HepG2 (cell line): ENCODE data around the gene EGLN2. TPM values are rescaled to one million over a fixed set of nuclear protein-coding genes. Genes with fewer than 3 reads are reported as not detected.

Experiments
- ATAC-seq: fragments of 200-7000 bp; cut with Tn5 transposase; 3 replicates; pipeline ENCODE4 v1.9.1; 2020; ENCODE audit warnings: mild to moderate bottlenecking, moderate library complexity
- BruUV-seq: library from RNA; stranded (reverse); fragments of 400-500 nt; replicated peaks from 2 replicates; lab custom pipeline; 2021; lab: Mats Ljungman, UMichigan
- CTCF ChIA-PET: fragments of 300-600 bp; formaldehyde crosslinking; extraction: SDS; loops from one replicate; lab custom pipeline; 2021; ENCODE audit warnings: low total read pairs, inconsistent platforms, low intra/inter-chr PET ratio; lab: Yijun Ruan, JAX
- POLR2A ChIA-PET: fragments of 350-600 bp; sonication (Branson Sonifier 250); formaldehyde crosslinking; loops from one replicate; lab custom pipeline; 2020; ENCODE audit warnings: antibody characterized with exemption, inconsistent platforms; lab: Yijun Ruan, JAX
- DNase-seq: peaks from one replicate; pipeline ENCODE4 v3.0.0-alpha.2; 2015; ENCODE audit warnings: low spot score
- FAIRE-seq: peaks from 3 replicates; lab custom pipeline; 2011; peaks lifted over from hg19 to GRCh38; lab: Jason Lieb, UNC
- H2AFZ ChIP-seq: one replicate; pipeline ENCODE4 v1.6.1; 2011; ENCODE audit warnings: low read length, inconsistent platforms
- H3K27ac ChIP-seq: fragments of 300-600 bp; 3 replicates; pipeline ENCODE4 v1.8.0; 2011; ENCODE audit warnings: mixed run types, mild to moderate bottlenecking, mixed read lengths, low read length, inconsistent platforms; ENCODE audit not compliant: insufficient read depth; ENCODE audit errors: extremely low read length
- H3K27me3 ChIP-seq, 2 experiments: fragments of 200-600 bp in 1 of 2; 2 replicates in 1 of 2; 3 replicates in 1 of 2; pipeline versions ENCODE4 v1.6.0 to v1.8.0; 2011; ENCODE audit warnings: low read length in 2 of 2, mild to moderate bottlenecking in 2 of 2, moderate library complexity in 2 of 2, inconsistent platforms in 1 of 2; ENCODE audit not compliant: insufficient read depth in 2 of 2, control insufficient read depth in 1 of 2
- H3K36me3 ChIP-seq, 2 experiments: fragments of 200-600 bp in 1 of 2; replicated peaks in 1 of 2; 2 replicates in 1 of 2; 3 replicates in 1 of 2; pipeline versions ENCODE4 v1.5.1 to v1.8.0; 2011; ENCODE audit warnings: low read length in 2 of 2, inconsistent platforms in 1 of 2; ENCODE audit not compliant: insufficient read depth in 2 of 2, control insufficient read depth in 1 of 2
- H3K4me1 ChIP-seq: 2 replicates; pipeline ENCODE4 v1.5.1; 2012; ENCODE audit warnings: low read length, inconsistent platforms; ENCODE audit not compliant: insufficient read depth
- H3K4me2 ChIP-seq: 2 replicates; pipeline ENCODE4 v1.6.0; 2011; ENCODE audit warnings: low read depth, low read length, inconsistent platforms
- H3K4me3 ChIP-seq, 3 experiments: fragments of 200-600 bp in 1 of 3; sonication (generic), shearing (Covaris generic) in 1 of 3; replicated peaks in 1 of 3; 2 replicates each; pipeline ENCODE4 v1.5.1; 2011 to 2016; ENCODE audit warnings: low read length in 3 of 3, inconsistent platforms in 2 of 3, low read depth in 2 of 3, mild to moderate bottlenecking in 2 of 3, control low read depth in 1 of 3, mixed read lengths in 1 of 3; ENCODE audit not compliant: insufficient read depth in 1 of 3
- H3K79me2 ChIP-seq: one replicate; pipeline ENCODE4 v1.6.1; 2011; ENCODE audit warnings: low read length, inconsistent platforms; ENCODE audit not compliant: insufficient read depth
- H3K9ac ChIP-seq: 2 replicates; pipeline ENCODE4 v1.6.0; 2011; ENCODE audit warnings: mild to moderate bottlenecking, low read depth, low read length, inconsistent platforms; ENCODE audit not compliant: insufficient read depth
- H3K9me3 ChIP-seq: 2 replicates; pipeline ENCODE4 v1.5.1; 2012; ENCODE audit warnings: mild to moderate bottlenecking, low read length
- H4K20me1 ChIP-seq: 2 replicates; pipeline ENCODE4 v1.6.0; 2011; ENCODE audit warnings: inconsistent platforms, mild to moderate bottlenecking, low read length, moderate library complexity; ENCODE audit not compliant: insufficient read depth
- FOSL2 ChIP-seq: sonication (generic); formaldehyde crosslinking; IDR thresholded peaks from 2 replicates; pipeline ENCODE4 v1.4.0; 2020; ENCODE audit warnings: missing genetic modification reagents
- NAIF1 ChIP-seq: sonication (generic); formaldehyde crosslinking; IDR thresholded peaks from 2 replicates; pipeline ENCODE4 v1.5.0; 2020; ENCODE audit warnings: mild to moderate bottlenecking, missing genetic modification reagents, borderline replicate concordance
- RBM22 ChIP-seq: fragments of 200-400 bp; formaldehyde crosslinking; optimal IDR thresholded peaks from 2 replicates; pipeline ENCODE3; 2017; ENCODE audit warnings: mild to moderate bottlenecking, low read length, moderate library complexity
- SP1 ChIP-seq, 2 experiments: fragments of 450-650 bp in 1 of 2; sonication (generic) in 1 of 2; formaldehyde crosslinking in 1 of 2; IDR thresholded peaks; 2 replicates each; pipeline versions ENCODE4 v1.4.0 to v1.6.1; 2016 to 2020; ENCODE audit warnings: missing genetic modification reagents in 1 of 2
- ZNF577 ChIP-seq: sonication (generic); formaldehyde crosslinking; IDR thresholded peaks from 2 replicates; pipeline ENCODE4 v1.4.0; 2020; ENCODE audit warnings: mild to moderate bottlenecking, low read depth, missing genetic modification reagents, borderline replicate concordance
- WGBS: methylation state at CpG from one replicate; pipeline ENCODE4 v1.1.6; 2017; ENCODE audit warnings: low lambda C conversion rate; 5-methylcytosine and 5-hydroxymethylcytosine counted together
- in situ Hi-C: cut with HindIII; loops from 2 replicates; pipeline ENCODE4 v1.10.0; 2017; ENCODE audit warnings: low pct_unique_long_range_greater_than_20kb; ENCODE audit not compliant: extremely low pct_ligation_motif_present
- intact Hi-C: fragments of 100-400 bp; cut with micrococcal nuclease; formaldehyde crosslinking; loops from one replicate; pipeline ENCODE4 v1.10.0; 2022; ENCODE audit not compliant: unreplicated experiment
- polyA plus RNA-seq, 8 experiments: library from polyadenylated mRNA; depleted of rRNA in 3 of 8; stranded (reverse) in 7 of 8; unstranded in 1 of 8; fragments of >200 nt; fragmentation: Illumina TruSeq in 4 of 8; extraction: Trizol in 4 of 8; gene quantifications; 2 replicates each; pipeline versions ENCODE4 v1.2.1 to v1.2.3, GENCODE V29; 2011 to 2016; ENCODE audit warnings: low read depth in 4 of 8, missing spikeins in 1 of 8, mixed read lengths in 1 of 8; ENCODE audit not compliant: insufficient read depth in 1 of 8
- total RNA-seq, 5 experiments: library from RNA; depleted of rRNA; stranded (reverse); fragments of >200 nt; fragmentation: Illumina TruSeq; extraction: Trizol; gene quantifications; 2 replicates each; pipeline ENCODE4 v1.2.3, GENCODE V29; 2016; ENCODE audit warnings: low read depth in 1 of 5
- TF ChIP-seq, protein P1 (sequence below): sonication (generic); formaldehyde crosslinking; IDR thresholded peaks from 2 replicates; pipeline ENCODE4 v1.4.0; 2020; ENCODE audit warnings: missing genetic modification reagents
- TF ChIP-seq, protein P2 (sequence below): sonication (generic); formaldehyde crosslinking; IDR thresholded peaks from 2 replicates; pipeline ENCODE4 v1.5.1; 2020; ENCODE audit warnings: mild to moderate bottlenecking, moderate library complexity, missing genetic modification reagents

EGLN2 gene
- total and polyA plus RNA-seq, 2 of the 13 experiments (the other 11 are each of a cell fraction or from before 2014, with no cell fraction given) = 16.5 to 40.8 TPM

DNA sequence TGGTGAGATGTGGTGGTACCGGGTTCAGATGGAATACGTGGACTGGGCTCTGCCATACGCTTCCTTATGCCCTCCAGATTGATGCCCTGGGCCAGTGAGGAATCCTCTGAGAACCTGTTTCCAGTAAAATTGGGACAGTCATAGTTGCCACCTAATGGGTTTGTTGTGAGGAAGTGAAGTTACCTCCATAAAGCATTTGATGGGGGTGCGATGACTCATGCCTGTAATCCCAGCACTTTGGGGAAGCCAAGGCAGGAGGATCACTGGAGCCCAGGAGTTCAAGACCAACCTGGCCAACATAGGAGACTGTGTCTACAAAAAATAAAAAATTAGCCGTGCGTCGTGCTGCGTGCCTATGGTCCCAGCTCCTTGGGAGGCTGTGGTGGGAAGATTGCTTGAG lies 43.2 kb upstream of the EGLN2 start:
- H3K4me2 ChIP-seq = peak overlapping the region; percentile 43
- in situ Hi-C loops = no loop called here
- H3K9ac ChIP-seq = no peak overlapping the region
- FAIRE-seq = no peak
- H3K4me1 ChIP-seq = peaks cover 55% of the 10 kb centered on the region
- H3K27ac ChIP-seq = no peak overlapping the region
- no peaks in the 10 kb centered on the region; a peak in 1 of 5 replicates for H3K27me3 ChIP-seq
- no peaks in the 10 kb centered on the region for H3K9me3 ChIP-seq
- H2AFZ ChIP-seq = no peak overlapping the region
- peaks cover 19 to 48% of the 10 kb centered on the region in 2 experiments for H3K36me3 ChIP-seq
- TF ChIP-seq ZNF577 (no peak), FOSL2 (CRISPR knock-in tag) (peak; percentile 9; the same call in 1 of the 2 replicates)
- no peak for DNase-seq
- BruUV-seq = no TSS peak
- 98% methylated on average over 8 of the region's 8 CpGs for WGBS
- no peak for ATAC-seq
- no peak overlapping the region for H3K4me3 ChIP-seq
- peaks cover 62% of the 10 kb centered on the region for H3K79me2 ChIP-seq
- peaks cover 39% of the 10 kb centered on the region for H4K20me1 ChIP-seq
- ChIA-PET POLR2A (interaction anchor here (2.8 to 7.8 kb wide), 2 partner anchors 11 to 22 kb away, joined by 8 to 90 read pairs; partner anchors contain the start of gene RAB4B), CTCF (no interaction called here)
- intact Hi-C loops = no loop called here

DNA sequence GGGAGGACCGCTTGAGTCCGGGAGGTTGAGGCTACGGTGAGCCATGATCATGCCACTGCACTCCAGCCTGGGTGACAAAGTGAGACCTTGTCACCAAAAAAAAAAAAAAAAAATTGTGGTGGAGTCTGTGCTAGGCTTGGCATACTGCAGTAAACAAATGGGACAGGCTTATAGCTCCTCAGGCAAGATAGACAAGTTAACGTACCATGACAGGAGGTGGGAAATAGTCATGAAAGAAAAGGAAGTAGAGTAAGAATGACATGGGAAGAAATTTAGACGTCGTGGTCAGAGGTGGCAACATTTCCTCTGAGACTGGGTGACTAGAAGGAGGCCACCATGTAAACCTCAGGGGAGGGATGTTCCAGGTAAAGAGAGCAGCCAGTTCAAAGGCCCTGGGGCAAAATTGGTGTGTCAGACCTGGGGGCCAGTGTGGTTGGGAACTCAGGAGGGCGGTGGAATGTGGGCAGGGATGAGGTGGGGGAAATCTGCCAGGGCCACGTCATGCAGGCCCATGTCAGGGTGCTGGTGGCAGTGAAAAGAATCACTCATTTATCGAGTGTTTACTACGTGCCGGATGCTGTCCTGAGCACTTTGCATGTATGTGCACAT lies 42.4 kb upstream of the EGLN2 start:
- intact Hi-C loops = no loop called here
- H3K4me1 ChIP-seq = peaks cover 50% of the 10 kb centered on the region
- no peak for FAIRE-seq
- no TSS peak for BruUV-seq
- CTCF ChIA-PET = no interaction called here
- H4K20me1 ChIP-seq = peaks cover 39% of the 10 kb centered on the region
- H3K79me2 ChIP-seq = peaks cover 56% of the 10 kb centered on the region
- WGBS = 95% methylated on average over 7 of the region's 11 CpGs
- no peak overlapping the region for H3K4me3 ChIP-seq
- TF ChIP-seq SP1 (IDR thresholded peaks at IDR 0.05) = no peak
- no peak for TF ChIP-seq SP1 (CRISPR knock-in tag; IDR thresholded peaks at IDR 0.05)
- TF ChIP-seq, protein P1, sequence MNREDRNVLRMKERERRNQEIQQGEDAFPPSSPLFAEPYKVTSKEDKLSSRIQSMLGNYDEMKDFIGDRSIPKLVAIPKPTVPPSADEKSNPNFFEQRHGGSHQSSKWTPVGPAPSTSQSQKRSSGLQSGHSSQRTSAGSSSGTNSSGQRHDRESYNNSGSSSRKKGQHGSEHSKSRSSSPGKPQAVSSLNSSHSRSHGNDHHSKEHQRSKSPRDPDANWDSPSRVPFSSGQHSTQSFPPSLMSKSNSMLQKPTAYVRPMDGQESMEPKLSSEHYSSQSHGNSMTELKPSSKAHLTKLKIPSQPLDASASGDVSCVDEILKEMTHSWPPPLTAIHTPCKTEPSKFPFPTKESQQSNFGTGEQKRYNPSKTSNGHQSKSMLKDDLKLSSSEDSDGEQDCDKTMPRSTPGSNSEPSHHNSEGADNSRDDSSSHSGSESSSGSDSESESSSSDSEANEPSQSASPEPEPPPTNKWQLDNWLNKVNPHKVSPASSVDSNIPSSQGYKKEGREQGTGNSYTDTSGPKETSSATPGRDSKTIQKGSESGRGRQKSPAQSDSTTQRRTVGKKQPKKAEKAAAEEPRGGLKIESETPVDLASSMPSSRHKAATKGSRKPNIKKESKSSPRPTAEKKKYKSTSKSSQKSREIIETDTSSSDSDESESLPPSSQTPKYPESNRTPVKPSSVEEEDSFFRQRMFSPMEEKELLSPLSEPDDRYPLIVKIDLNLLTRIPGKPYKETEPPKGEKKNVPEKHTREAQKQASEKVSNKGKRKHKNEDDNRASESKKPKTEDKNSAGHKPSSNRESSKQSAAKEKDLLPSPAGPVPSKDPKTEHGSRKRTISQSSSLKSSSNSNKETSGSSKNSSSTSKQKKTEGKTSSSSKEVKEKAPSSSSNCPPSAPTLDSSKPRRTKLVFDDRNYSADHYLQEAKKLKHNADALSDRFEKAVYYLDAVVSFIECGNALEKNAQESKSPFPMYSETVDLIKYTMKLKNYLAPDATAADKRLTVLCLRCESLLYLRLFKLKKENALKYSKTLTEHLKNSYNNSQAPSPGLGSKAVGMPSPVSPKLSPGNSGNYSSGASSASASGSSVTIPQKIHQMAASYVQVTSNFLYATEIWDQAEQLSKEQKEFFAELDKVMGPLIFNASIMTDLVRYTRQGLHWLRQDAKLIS (CRISPR knock-in tag) = no peak
- peak; percentile 34 for TF ChIP-seq RBM22
- TF ChIP-seq, protein P2, sequence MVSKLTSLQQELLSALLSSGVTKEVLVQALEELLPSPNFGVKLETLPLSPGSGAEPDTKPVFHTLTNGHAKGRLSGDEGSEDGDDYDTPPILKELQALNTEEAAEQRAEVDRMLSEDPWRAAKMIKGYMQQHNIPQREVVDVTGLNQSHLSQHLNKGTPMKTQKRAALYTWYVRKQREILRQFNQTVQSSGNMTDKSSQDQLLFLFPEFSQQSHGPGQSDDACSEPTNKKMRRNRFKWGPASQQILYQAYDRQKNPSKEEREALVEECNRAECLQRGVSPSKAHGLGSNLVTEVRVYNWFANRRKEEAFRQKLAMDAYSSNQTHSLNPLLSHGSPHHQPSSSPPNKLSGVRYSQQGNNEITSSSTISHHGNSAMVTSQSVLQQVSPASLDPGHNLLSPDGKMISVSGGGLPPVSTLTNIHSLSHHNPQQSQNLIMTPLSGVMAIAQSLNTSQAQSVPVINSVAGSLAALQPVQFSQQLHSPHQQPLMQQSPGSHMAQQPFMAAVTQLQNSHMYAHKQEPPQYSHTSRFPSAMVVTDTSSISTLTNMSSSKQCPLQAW (CRISPR knock-in tag) = 0 out of 2 replicates have a peak, but pooled peaks have one; percentile 24
- TF ChIP-seq NAIF1 (CRISPR knock-in tag) = no peak
- TF ChIP-seq, all 625 proteins: peak for 2
- POLR2A ChIA-PET = interaction anchor here (2.8 to 7.8 kb wide), 2 partner anchors 11 to 22 kb away, joined by 8 to 90 read pairs; partner anchors contain the start of gene RAB4B
- H3K9me3 ChIP-seq = no peaks in the 10 kb centered on the region
- in situ Hi-C loops = no loop called here
- H3K9ac ChIP-seq = no peak overlapping the region
- H3K4me2 ChIP-seq = 0 out of 2 replicates have a peak overlapping the region, but pooled peaks have one; percentile 18
- no peak overlapping the region for H3K27ac ChIP-seq
- DNase-seq (no peak), ATAC-seq (no peak)
- no peak overlapping the region for H2AFZ ChIP-seq
- no peaks in the 10 kb centered on the region for H3K27me3 ChIP-seq
- peaks cover 23 to 55% of the 10 kb centered on the region in 2 experiments for H3K36me3 ChIP-seq
